K562 (cell line): Measurements from ENCODE around the gene HEATR1. TPM values are rescaled to one million over a fixed set of nuclear protein-coding genes. Genes with fewer than 3 reads are reported as not detected.

Source experiments
- ID3 ChIP-seq, 2 experiments: fragments of 250-450 bp in 1 of 2; fragments of 450-650 bp in 1 of 2; sonication (Bioruptor Pico) in 1 of 2; IDR thresholded peaks; 2 replicates each; pipeline versions ENCODE4 v1.6.1 to v1.8.0; 2016 to 2021; ENCODE audit warnings: mild to moderate bottlenecking in 2 of 2, moderate library complexity in 2 of 2, missing compliant biosample characterization in 1 of 2, missing genetic modification characterization in 1 of 2
- IRF9 ChIP-seq: fragments of 450-650 bp; IDR thresholded peaks from 2 replicates; pipeline ENCODE4 v1.6.1; 2016; ENCODE audit warnings: missing biosample characterization, missing genetic modification characterization
- POLR2H ChIP-seq: IDR thresholded peaks from 2 replicates; pipeline ENCODE4 v1.6.1; 2016; ENCODE audit warnings: missing genetic modification characterization, low read depth, mild to moderate bottlenecking, control low read depth, missing compliant biosample characterization, moderate library complexity
- SMAD4 ChIP-seq: fragments of 250-450 bp; sonication (Bioruptor Pico); conservative IDR thresholded peaks from 2 replicates; pipeline ENCODE4 v1.8.0; 2021; ENCODE audit warnings: inconsistent platforms, mild to moderate bottlenecking, moderate library complexity
- WHSC1 ChIP-seq: IDR thresholded peaks from one replicate; pipeline ENCODE4 v1.6.1; 2012; ENCODE audit warnings: low read length, control low read depth, inconsistent platforms
- ZNF3 ChIP-seq: fragments of 250-450 bp; sonication (Bioruptor Pico); IDR thresholded peaks from 2 replicates; pipeline ENCODE4 v1.5.0; 2021; ENCODE audit warnings: mild to moderate bottlenecking, moderate library complexity
- polyA plus RNA-seq, 8 experiments: library from polyadenylated mRNA; depleted of rRNA in 4 of 8; stranded (reverse) in 5 of 8; unstranded in 3 of 8; fragments of >200 nt; fragmentation: Nextera tagmentation in 2 of 8; fragmentation: Illumina TruSeq in 1 of 8; extraction: Ambion mirVana in 2 of 8; extraction: Trizol in 1 of 8; gene quantifications; 2 replicates each; pipeline versions ENCODE4 v1.2.1 to v1.2.3, GENCODE V29; 2011 to 2014; ENCODE audit warnings: inconsistent platforms in 1 of 8, missing spikeins in 1 of 8
- total RNA-seq, 7 experiments: library from RNA; depleted of rRNA in 6 of 7; stranded (reverse); fragments of >200 nt in 6 of 7; fragmentation: Illumina TruSeq in 2 of 7; extraction: Trizol in 2 of 7; gene quantifications; 2 replicates each; pipeline versions ENCODE4 v1.2.1 to v1.2.3, GENCODE V29; 2011 to 2021; ENCODE audit warnings: low replicate concordance in 1 of 7
- TF ChIP-seq, protein P1 (sequence below): fragments of 250-450 bp; sonication (Bioruptor Pico); IDR thresholded peaks from 2 replicates; pipeline ENCODE4 v1.4.0; 2020; ENCODE audit warnings: mild to moderate bottlenecking, moderate library complexity

HEATR1 gene
- total and polyA plus RNA-seq, 9 of the 15 experiments (the other 6 are each of a cell fraction or from before 2014, with no cell fraction given), result 28.3 to 108 (median 50.9) TPM

DNA sequence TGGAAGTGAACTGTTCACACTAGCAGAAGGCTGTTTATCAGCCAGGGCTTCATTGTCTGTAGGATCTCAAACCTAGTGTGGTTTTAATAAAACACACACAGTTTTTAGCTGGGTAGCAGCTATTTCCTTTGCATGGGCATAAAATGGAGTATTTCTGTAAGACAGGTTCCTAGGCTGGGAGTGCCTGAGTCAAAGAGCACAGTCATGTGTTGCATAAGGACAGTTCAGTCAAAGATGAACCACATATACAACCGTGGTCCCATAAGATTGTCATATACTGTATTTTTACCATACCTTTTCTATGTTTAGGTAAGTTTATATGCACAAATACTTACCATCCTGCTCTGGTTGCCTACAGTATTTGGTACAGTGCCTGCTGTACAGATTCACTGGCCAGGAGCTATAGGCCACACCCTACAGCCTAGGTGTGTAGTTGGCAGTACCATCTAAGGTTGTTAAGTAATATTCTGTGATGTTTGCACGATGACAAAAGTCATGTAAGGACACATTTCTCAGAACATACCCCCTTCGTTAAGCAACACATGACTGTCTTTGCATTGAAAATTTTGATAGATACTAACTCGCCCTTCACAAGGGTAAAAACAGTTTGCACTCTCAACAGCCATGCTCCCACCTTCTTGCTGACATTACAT, 63.4 kb downstream of the HEATR1 start (continued):
- TF ChIP-seq ZNF3 (CRISPR knock-in tag) (no peak), POLR2H (tag) (no peak), ID3 (CRISPR knock-in tag; IDR thresholded peaks at IDR 0.05) (no peak), ID3 (tag; IDR thresholded peaks at IDR 0.05) (no peak), WHSC1 (no peak), SMAD4 (no peak), IRF9 (tag) (no peak)
- TF ChIP-seq, protein P1, sequence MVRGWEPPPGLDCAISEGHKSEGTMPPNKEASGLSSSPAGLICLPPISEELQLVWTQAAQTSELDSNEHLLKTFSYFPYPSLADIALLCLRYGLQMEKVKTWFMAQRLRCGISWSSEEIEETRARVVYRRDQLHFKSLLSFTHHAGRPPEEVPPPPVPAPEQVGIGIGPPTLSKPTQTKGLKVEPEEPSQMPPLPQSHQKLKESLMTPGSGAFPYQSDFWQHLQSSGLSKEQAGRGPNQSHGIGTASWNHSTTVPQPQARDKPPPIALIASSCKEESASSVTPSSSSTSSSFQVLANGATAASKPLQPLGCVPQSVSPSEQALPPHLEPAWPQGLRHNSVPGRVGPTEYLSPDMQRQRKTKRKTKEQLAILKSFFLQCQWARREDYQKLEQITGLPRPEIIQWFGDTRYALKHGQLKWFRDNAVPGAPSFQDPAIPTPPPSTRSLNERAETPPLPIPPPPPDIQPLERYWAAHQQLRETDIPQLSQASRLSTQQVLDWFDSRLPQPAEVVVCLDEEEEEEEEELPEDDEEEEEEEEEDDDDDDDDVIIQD (CRISPR knock-in tag), result no peak
- TF ChIP-seq, all 486 proteins: peak for 0
